WTC11 (cell line): ENCODE measurements around the gene R3HDM4. TPM values are rescaled to one million over a fixed set of nuclear protein-coding genes. Genes with fewer than 3 reads are reported as not detected.

Experiments
- ATAC-seq: fragments of 200-7000 bp; cut with Tn5 transposase; 2 replicates; pipeline ENCODE4 v1.10.0; 2021; ENCODE audit warnings: mild to moderate bottlenecking, moderate library complexity
- CTCF ChIA-PET: fragments of 300-600 bp; sonication (Branson Sonifier 250); formaldehyde crosslinking; loops from one replicate; lab custom pipeline; 2021; ENCODE audit warnings: antibody characterized with exemption; lab: Charles Lee
- POLR2A ChIA-PET: fragments of 350-600 bp; sonication (Branson Sonifier 250); formaldehyde crosslinking; loops from one replicate; lab custom pipeline; 2021; ENCODE audit warnings: antibody characterized with exemption; lab: Charles Lee
- DNase-seq: peaks from one replicate; pipeline ENCODE4 v3.0.0; 2021; ENCODE audit warnings: low spot score
- H3K27ac Mint-ChIP-seq: 2 replicates; pipeline ENCODE4 v1.8.0; 2021; ENCODE audit warnings: mixed read lengths
- H3K27me3 Mint-ChIP-seq: 2 replicates; pipeline ENCODE4 v1.8.0; 2021; ENCODE audit warnings: low read depth, mild to moderate bottlenecking, moderate library complexity, mixed read lengths
- H3K36me3 Mint-ChIP-seq: 2 replicates; pipeline ENCODE4 v1.8.0; 2021; ENCODE audit warnings: mixed read lengths
- H3K4me1 Mint-ChIP-seq: 2 replicates; pipeline ENCODE4 v1.8.0; 2022; ENCODE audit warnings: mixed read lengths
- H3K4me3 Mint-ChIP-seq: 2 replicates; pipeline ENCODE4 v1.8.0; 2021; ENCODE audit warnings: mild to moderate bottlenecking, moderate library complexity, mixed read lengths
- H3K9me3 Mint-ChIP-seq: 2 replicates; pipeline ENCODE4 v1.8.0; 2021; ENCODE audit warnings: mixed read lengths
- AFF4 ChIP-seq: sonication (generic); formaldehyde crosslinking; IDR thresholded peaks from 2 replicates; pipeline ENCODE4 v1.8.1; 2023; ENCODE audit warnings: mild to moderate bottlenecking, missing genetic modification reagents, borderline replicate concordance
- CREM ChIP-seq: sonication (generic); formaldehyde crosslinking; IDR thresholded peaks from 2 replicates; pipeline ENCODE4 v1.8.1; 2022; ENCODE audit warnings: mild to moderate bottlenecking, missing genetic modification reagents, moderate library complexity
- FOXJ3 ChIP-seq: sonication (generic); formaldehyde crosslinking; IDR thresholded peaks from 2 replicates; pipeline ENCODE4 v1.9.0; 2021; ENCODE audit warnings: missing genetic modification reagents, mild to moderate bottlenecking, borderline replicate concordance
- FOXK1 ChIP-seq: sonication (generic); formaldehyde crosslinking; IDR thresholded peaks from 2 replicates; pipeline ENCODE4 v1.8.0; 2022; ENCODE audit warnings: mild to moderate bottlenecking, moderate library complexity, missing genetic modification reagents
- GTF2I ChIP-seq: fragments of 250-450 bp; sonication (Bioruptor Pico); conservative IDR thresholded peaks from 2 replicates; pipeline ENCODE4 v1.4.0; 2021; ENCODE audit warnings: mild to moderate bottlenecking
- JAZF1 ChIP-seq: fragments of 250-450 bp; sonication (Bioruptor Pico); IDR thresholded peaks from 2 replicates; pipeline ENCODE4 v1.9.0; 2021; ENCODE audit warnings: moderate library complexity, mild to moderate bottlenecking, inconsistent platforms
- MXD4 ChIP-seq: fragments of 250-450 bp; sonication (Bioruptor Pico); IDR thresholded peaks from 2 replicates; pipeline ENCODE4 v1.8.0; 2021; ENCODE audit warnings: mild to moderate bottlenecking, moderate library complexity, borderline replicate concordance
- NR1H2 ChIP-seq: sonication (generic); formaldehyde crosslinking; IDR thresholded peaks from 2 replicates; pipeline ENCODE4 v1.9.0; 2021; ENCODE audit warnings: mild to moderate bottlenecking, moderate library complexity, missing genetic modification reagents
- NR2C2 ChIP-seq: sonication (generic); formaldehyde crosslinking; IDR thresholded peaks from 2 replicates; pipeline ENCODE4 v1.8.0; 2022; ENCODE audit warnings: mild to moderate bottlenecking, missing genetic modification reagents
- RELA ChIP-seq: sonication (generic); formaldehyde crosslinking; IDR thresholded peaks from 2 replicates; pipeline ENCODE4 v1.8.1; 2022; ENCODE audit warnings: missing genetic modification reagents, mild to moderate bottlenecking, borderline replicate concordance
- ZNF121 ChIP-seq: sonication (generic); formaldehyde crosslinking; IDR thresholded peaks from 2 replicates; pipeline ENCODE4 v1.8.0; 2023; ENCODE audit warnings: missing genetic modification reagents
- ZNF263 ChIP-seq: sonication (generic); formaldehyde crosslinking; IDR thresholded peaks from 2 replicates; pipeline ENCODE4 v1.8.1; 2022; ENCODE audit warnings: low read depth, mild to moderate bottlenecking, moderate library complexity, missing genetic modification reagents
- ZNF512 ChIP-seq: sonication (generic); formaldehyde crosslinking; IDR thresholded peaks from 2 replicates; pipeline ENCODE4 v1.8.1; 2022; ENCODE audit warnings: missing genetic modification reagents, borderline replicate concordance
- total RNA-seq: library from RNA; stranded (reverse); gene quantifications from 3 replicates; pipeline ENCODE4 v1.2.3, GENCODE V29; 2021
- TF ChIP-seq, protein P1 (sequence below): fragments of 250-450 bp; sonication (Bioruptor Pico); IDR thresholded peaks from 2 replicates; pipeline ENCODE4 v1.9.0; 2021; ENCODE audit warnings: mild to moderate bottlenecking
- TF ChIP-seq, protein P2 (sequence below): sonication (generic); formaldehyde crosslinking; IDR thresholded peaks from 2 replicates; pipeline ENCODE4 v1.8.1; 2022; ENCODE audit warnings: mild to moderate bottlenecking, missing genetic modification reagents, moderate library complexity, borderline replicate concordance
- TF ChIP-seq, protein P3 (sequence below): sonication (generic); formaldehyde crosslinking; IDR thresholded peaks from 2 replicates; pipeline ENCODE4 v1.8.1; 2023; ENCODE audit warnings: mild to moderate bottlenecking, missing genetic modification reagents, moderate library complexity
- TF ChIP-seq, protein P4 (sequence below): sonication (generic); formaldehyde crosslinking; IDR thresholded peaks from 2 replicates; pipeline ENCODE4 v1.8.0; 2022; ENCODE audit warnings: missing genetic modification reagents
- TF ChIP-seq, protein P5 (sequence below): sonication (generic); formaldehyde crosslinking; IDR thresholded peaks from 2 replicates; pipeline ENCODE4 v1.8.0; 2022; ENCODE audit warnings: mild to moderate bottlenecking, missing genetic modification reagents

R3HDM4 gene
- total RNA-seq, 1 experiment from 2014 or later, result 99.5 TPM

- TF ChIP-seq AFF4, result no peak
- no peak for TF ChIP-seq NR1H2
- no peak for TF ChIP-seq MXD4 (CRISPR knock-in tag)
- no peak for TF ChIP-seq ZNF263
- TF ChIP-seq, protein P1, sequence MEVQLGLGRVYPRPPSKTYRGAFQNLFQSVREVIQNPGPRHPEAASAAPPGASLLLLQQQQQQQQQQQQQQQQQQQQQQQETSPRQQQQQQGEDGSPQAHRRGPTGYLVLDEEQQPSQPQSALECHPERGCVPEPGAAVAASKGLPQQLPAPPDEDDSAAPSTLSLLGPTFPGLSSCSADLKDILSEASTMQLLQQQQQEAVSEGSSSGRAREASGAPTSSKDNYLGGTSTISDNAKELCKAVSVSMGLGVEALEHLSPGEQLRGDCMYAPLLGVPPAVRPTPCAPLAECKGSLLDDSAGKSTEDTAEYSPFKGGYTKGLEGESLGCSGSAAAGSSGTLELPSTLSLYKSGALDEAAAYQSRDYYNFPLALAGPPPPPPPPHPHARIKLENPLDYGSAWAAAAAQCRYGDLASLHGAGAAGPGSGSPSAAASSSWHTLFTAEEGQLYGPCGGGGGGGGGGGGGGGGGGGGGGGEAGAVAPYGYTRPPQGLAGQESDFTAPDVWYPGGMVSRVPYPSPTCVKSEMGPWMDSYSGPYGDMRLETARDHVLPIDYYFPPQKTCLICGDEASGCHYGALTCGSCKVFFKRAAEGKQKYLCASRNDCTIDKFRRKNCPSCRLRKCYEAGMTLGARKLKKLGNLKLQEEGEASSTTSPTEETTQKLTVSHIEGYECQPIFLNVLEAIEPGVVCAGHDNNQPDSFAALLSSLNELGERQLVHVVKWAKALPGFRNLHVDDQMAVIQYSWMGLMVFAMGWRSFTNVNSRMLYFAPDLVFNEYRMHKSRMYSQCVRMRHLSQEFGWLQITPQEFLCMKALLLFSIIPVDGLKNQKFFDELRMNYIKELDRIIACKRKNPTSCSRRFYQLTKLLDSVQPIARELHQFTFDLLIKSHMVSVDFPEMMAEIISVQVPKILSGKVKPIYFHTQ (CRISPR knock-in tag), result no peak
- TF ChIP-seq, protein P2, sequence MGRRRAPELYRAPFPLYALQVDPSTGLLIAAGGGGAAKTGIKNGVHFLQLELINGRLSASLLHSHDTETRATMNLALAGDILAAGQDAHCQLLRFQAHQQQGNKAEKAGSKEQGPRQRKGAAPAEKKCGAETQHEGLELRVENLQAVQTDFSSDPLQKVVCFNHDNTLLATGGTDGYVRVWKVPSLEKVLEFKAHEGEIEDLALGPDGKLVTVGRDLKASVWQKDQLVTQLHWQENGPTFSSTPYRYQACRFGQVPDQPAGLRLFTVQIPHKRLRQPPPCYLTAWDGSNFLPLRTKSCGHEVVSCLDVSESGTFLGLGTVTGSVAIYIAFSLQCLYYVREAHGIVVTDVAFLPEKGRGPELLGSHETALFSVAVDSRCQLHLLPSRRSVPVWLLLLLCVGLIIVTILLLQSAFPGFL, result no peak
- no peak for TF ChIP-seq ZNF512 (CRISPR knock-in tag)
- TF ChIP-seq FOXK1 (CRISPR knock-in tag), result no peak
Measured at GRCh38 chr19:918481-919198, 5.6 kb upstream of the R3HDM4 start (continued).

DNA sequence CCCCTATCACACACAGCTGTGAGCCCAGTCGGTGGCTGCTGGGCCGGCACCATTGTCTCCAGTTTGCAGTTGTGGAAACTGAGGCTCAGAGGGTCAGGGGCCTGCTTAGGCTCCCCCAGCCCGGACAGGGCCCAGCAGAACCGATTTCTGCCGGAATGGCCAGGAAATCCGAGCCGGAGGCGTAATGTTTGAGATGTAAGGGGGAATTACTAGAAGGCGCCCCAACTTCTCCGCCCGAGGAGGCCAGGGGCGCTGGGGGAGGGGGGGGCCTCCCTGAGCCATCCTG, 5.1 kb upstream of the R3HDM4 start:
- no peak overlapping the region for H3K27ac Mint-ChIP-seq
- no peaks in the 10 kb centered on the region for H3K9me3 Mint-ChIP-seq
- H3K4me1 Mint-ChIP-seq, result peaks cover 5% of the 10 kb centered on the region
- no peaks in the 10 kb centered on the region for H3K36me3 Mint-ChIP-seq
- POLR2A ChIA-PET, result no interaction called here
- CTCF ChIA-PET, result interaction anchor here (1.1 to 2.8 kb wide), 6 partner anchors 46 to 184 kb away, joined by 3 to 18 read pairs (median 8); no protein-coding TSS in a partner anchor
- ATAC-seq (no peak), DNase-seq (no peak)
- peak overlapping the region; percentile 75 for H3K4me3 Mint-ChIP-seq
- peaks cover 76% of the 10 kb centered on the region for H3K27me3 Mint-ChIP-seq
- TF ChIP-seq JAZF1 (CRISPR knock-in tag) (no peak), NR2C2 (CRISPR knock-in tag) (no peak), ZNF121 (CRISPR knock-in tag) (no peak), RELA (CRISPR knock-in tag) (no peak), FOXJ3 (CRISPR knock-in tag) (no peak), GTF2I (CRISPR knock-in tag) (no peak), CREM (CRISPR knock-in tag) (no peak), ZNF263 (no peak)
- TF ChIP-seq, protein P1 (CRISPR knock-in tag), result no peak
- TF ChIP-seq, protein P3, sequence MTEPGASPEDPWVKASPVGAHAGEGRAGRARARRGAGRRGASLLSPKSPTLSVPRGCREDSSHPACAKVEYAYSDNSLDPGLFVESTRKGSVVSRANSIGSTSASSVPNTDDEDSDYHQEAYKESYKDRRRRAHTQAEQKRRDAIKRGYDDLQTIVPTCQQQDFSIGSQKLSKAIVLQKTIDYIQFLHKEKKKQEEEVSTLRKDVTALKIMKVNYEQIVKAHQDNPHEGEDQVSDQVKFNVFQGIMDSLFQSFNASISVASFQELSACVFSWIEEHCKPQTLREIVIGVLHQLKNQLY (CRISPR knock-in tag), result no peak
- TF ChIP-seq, protein P4, sequence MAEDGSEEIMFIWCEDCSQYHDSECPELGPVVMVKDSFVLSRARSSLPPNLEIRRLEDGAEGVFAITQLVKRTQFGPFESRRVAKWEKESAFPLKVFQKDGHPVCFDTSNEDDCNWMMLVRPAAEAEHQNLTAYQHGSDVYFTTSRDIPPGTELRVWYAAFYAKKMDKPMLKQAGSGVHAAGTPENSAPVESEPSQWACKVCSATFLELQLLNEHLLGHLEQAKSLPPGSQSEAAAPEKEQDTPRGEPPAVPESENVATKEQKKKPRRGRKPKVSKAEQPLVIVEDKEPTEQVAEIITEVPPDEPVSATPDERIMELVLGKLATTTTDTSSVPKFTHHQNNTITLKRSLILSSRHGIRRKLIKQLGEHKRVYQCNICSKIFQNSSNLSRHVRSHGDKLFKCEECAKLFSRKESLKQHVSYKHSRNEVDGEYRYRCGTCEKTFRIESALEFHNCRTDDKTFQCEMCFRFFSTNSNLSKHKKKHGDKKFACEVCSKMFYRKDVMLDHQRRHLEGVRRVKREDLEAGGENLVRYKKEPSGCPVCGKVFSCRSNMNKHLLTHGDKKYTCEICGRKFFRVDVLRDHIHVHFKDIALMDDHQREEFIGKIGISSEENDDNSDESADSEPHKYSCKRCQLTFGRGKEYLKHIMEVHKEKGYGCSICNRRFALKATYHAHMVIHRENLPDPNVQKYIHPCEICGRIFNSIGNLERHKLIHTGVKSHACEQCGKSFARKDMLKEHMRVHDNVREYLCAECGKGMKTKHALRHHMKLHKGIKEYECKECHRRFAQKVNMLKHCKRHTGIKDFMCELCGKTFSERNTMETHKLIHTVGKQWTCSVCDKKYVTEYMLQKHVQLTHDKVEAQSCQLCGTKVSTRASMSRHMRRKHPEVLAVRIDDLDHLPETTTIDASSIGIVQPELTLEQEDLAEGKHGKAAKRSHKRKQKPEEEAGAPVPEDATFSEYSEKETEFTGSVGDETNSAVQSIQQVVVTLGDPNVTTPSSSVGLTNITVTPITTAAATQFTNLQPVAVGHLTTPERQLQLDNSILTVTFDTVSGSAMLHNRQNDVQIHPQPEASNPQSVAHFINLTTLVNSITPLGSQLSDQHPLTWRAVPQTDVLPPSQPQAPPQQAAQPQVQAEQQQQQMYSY (CRISPR knock-in tag), result no peak
- TF ChIP-seq, protein P5, sequence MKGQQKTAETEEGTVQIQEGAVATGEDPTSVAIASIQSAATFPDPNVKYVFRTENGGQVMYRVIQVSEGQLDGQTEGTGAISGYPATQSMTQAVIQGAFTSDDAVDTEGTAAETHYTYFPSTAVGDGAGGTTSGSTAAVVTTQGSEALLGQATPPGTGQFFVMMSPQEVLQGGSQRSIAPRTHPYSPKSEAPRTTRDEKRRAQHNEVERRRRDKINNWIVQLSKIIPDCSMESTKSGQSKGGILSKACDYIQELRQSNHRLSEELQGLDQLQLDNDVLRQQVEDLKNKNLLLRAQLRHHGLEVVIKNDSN (CRISPR knock-in tag), result no peak
